Measurements from ENCODE around the gene IL17F.
A peak's percentile ranks its signal among the peaks of the same experiment; 100 is the strongest.

The IL17F gene

GRCh38 chr6:52244400-52244799 lies at the start of gene IL17F:
TSS of gene IL17F (minus strand) at chr6:52244500. CDS start at chr6:52244429, 71 bp downstream.
- DNase-seq (ENCODE audit: low read depth in 2 of 2), result no peak

- no peak for DNase-seq (ENCODE audit: low read depth in 2 of 2)
Observed at GRCh38 chr6:52293067-52293466, 48.8 kb upstream of the IL17F start.

- no peak for DNase-seq (ENCODE audit: low read depth in 2 of 2)
Observed at GRCh38 chr6:52288841-52289240, 44.5 kb upstream of the IL17F start.

- no peak for DNase-seq (ENCODE audit: low read depth in 2 of 2)
Observed at GRCh38 chr6:52288216-52288615, 43.9 kb upstream of the IL17F start.

GRCh38 chr6:52286798-52287432 lies 42.6 kb upstream of the IL17F start:
- no peak for DNase-seq (ENCODE audit: low read depth in 2 of 2)

- DNase-seq (ENCODE audit: low read depth in 2 of 2), result no peak
Observed at GRCh38 chr6:52285177-52286068, 41.1 kb upstream of the IL17F start.

- peak; percentile 79 to 88 for DNase-seq (ENCODE audit: low read depth in 2 of 2)
Observed at GRCh38 chr6:52284460-52285176, 40.3 kb upstream of the IL17F start, which contains the start of gene MCM3. TSS of gene MCM3 (minus strand) at chr6:52284742. CDS start at chr6:52284674, 68 bp downstream.

GRCh38 chr6:52284131-52284459 lies 39.8 kb upstream of the IL17F start:
- no peak for DNase-seq (ENCODE audit: low read depth in 2 of 2)

GRCh38 chr6:52283111-52283510 lies 38.8 kb upstream of the IL17F start:
- DNase-seq (ENCODE audit: low read depth in 2 of 2), result no peak

GRCh38 chr6:52276130-52276529 lies 31.8 kb upstream of the IL17F start:
- no peak for DNase-seq (ENCODE audit: low read depth in 2 of 2)

GRCh38 chr6:52271852-52272460 lies 27.7 kb upstream of the IL17F start:
- DNase-seq (ENCODE audit: low read depth in 2 of 2), result no peak

GRCh38 chr6:52263709-52264540 lies 19.6 kb upstream of the IL17F start:
- DNase-seq (ENCODE audit: low read depth in 2 of 2), result peak; percentile 36 to 46

- DNase-seq (ENCODE audit: low read depth in 2 of 2), result no peak
Observed at GRCh38 chr6:52262620-52263344, 18.5 kb upstream of the IL17F start.

- no peak for DNase-seq (ENCODE audit: low read depth in 2 of 2)
Observed at GRCh38 chr6:52261229-52261628, 16.9 kb upstream of the IL17F start.

GRCh38 chr6:52260634-52261033 lies 16.3 kb upstream of the IL17F start:
- DNase-seq (ENCODE audit: low read depth in 2 of 2), result no peak

- DNase-seq (ENCODE audit: low read depth in 2 of 2), result no peak
Observed at GRCh38 chr6:52255434-52255833, 11.1 kb upstream of the IL17F start.

- DNase-seq (ENCODE audit: low read depth in 2 of 2), result no peak
Observed at GRCh38 chr6:52254731-52255378, 10.6 kb upstream of the IL17F start.

GRCh38 chr6:52253494-52253893 lies 9.2 kb upstream of the IL17F start:
- DNase-seq (ENCODE audit: low read depth in 2 of 2), result no peak

GRCh38 chr6:52251113-52251512 lies 6.8 kb upstream of the IL17F start:
- no peak for DNase-seq (ENCODE audit: low read depth in 2 of 2)

GRCh38 chr6:52249078-52249477 lies 4.8 kb upstream of the IL17F start:
- DNase-seq (ENCODE audit: low read depth in 2 of 2), result no peak
